Muscle of arm (tissue), 12 donors: ENCODE measurements around the gene OR51I1. TPM values are rescaled to one million over a fixed set of nuclear protein-coding genes. Genes with fewer than 3 reads are reported as not detected.

Experiments used
- polyA plus RNA-seq, 12 donors: library from polyadenylated mRNA; unstranded; fragments of 120-200 nt; gene quantifications; one replicate each; pipeline ENCODE4 v1.2.1, GENCODE V29; 2013; ENCODE audit not compliant: insufficient read length in 12 of 12

OR51I1 gene
- polyA plus RNA-seq, 12 donors: not detected

Other genes starting within 250 kb of the OR51I1 start
- gene OR51V1, start 240.8 kb downstream of the OR51I1 start, polyA plus RNA-seq: not detected
- gene HBB, start 214.4 kb downstream of the OR51I1 start, polyA plus RNA-seq: 1,000 to 10,000 TPM in 2 of 12 donors, 100 to 1,000 TPM in 9, not detected in 1; 100 to 1,375 (median 373) TPM
- gene HBD, start 207.0 kb downstream of the OR51I1 start, polyA plus RNA-seq: under 1 TPM in 7 of 12 donors, not detected in 5; 0.25 to 0.80 (median 0.38) TPM
- gene HBG1, start 191.7 kb downstream of the OR51I1 start, polyA plus RNA-seq: 1,000 to 10,000 TPM in 2 of 12 donors, 100 to 1,000 TPM in 3, 10 to 100 TPM in 2, 1 to 10 TPM in 4, not detected in 1; 4.2 to 8,722 (median 70.4) TPM
- gene HBG2, start 186.7 kb downstream of the OR51I1 start, polyA plus RNA-seq: over 10,000 TPM in 2 of 12 donors, 1,000 to 10,000 TPM in 9, 100 to 1,000 TPM in 1; 964 to 18,217 (median 4,493) TPM
- 10 to 100 TPM in 7 of 12 donors, 1 to 10 TPM in 4, not detected in 1; 1.4 to 85.4 (median 19.9) TPM for gene HBE1, start 171.6 kb downstream of the OR51I1 start, polyA plus RNA-seq
- gene OR51B4, start 139.6 kb downstream of the OR51I1 start, polyA plus RNA-seq: under 1 TPM in 1 of 12 donors, not detected in 11; 0.33 TPM
- not detected for gene OR51B2, start 117.2 kb downstream of the OR51I1 start, polyA plus RNA-seq
- gene OR51B5, start 98.0 kb downstream of the OR51I1 start, polyA plus RNA-seq: under 1 TPM in 6 of 12 donors, not detected in 6; 0.14 to 0.37 (median 0.19) TPM
- gene OR51B6, start 90.0 kb downstream of the OR51I1 start, polyA plus RNA-seq: not detected
- not detected for gene OR51M1, start 57.7 kb downstream of the OR51I1 start, polyA plus RNA-seq
- not detected for gene OR51Q1, start 19.4 kb downstream of the OR51I1 start, polyA plus RNA-seq
- gene OR51I2, start 7.8 kb upstream of the OR51I1 start, polyA plus RNA-seq: not detected
- gene OR52D1, start 47.2 kb upstream of the OR51I1 start, polyA plus RNA-seq: not detected
- gene UBQLN3, start 68.4 kb upstream of the OR51I1 start, polyA plus RNA-seq: not detected
- under 1 TPM in 10 of 12 donors, not detected in 2; 0.11 to 0.77 (median 0.17) TPM for gene UBQLNL, start 75.2 kb upstream of the OR51I1 start, polyA plus RNA-seq
- gene OR52H1, start 107.0 kb upstream of the OR51I1 start, polyA plus RNA-seq: under 1 TPM in 1 of 12 donors, not detected in 11; 0.29 TPM
- gene OR52B6, start 139.4 kb upstream of the OR51I1 start, polyA plus RNA-seq: under 1 TPM in 1 of 12 donors, not detected in 11; 0.17 TPM
- gene TRIM6, start 155.1 kb upstream of the OR51I1 start, polyA plus RNA-seq: 1 to 10 TPM in 8 of 12 donors, under 1 TPM in 2, not detected in 2; 0.93 to 3.6 (median 1.3) TPM
- gene TRIM34, start 183.5 kb upstream of the OR51I1 start, polyA plus RNA-seq: 1 to 10 TPM in 10 of 12 donors, not detected in 2; 2.9 to 9.6 (median 4.4) TPM
- gene TRIM5, start 243.6 kb upstream of the OR51I1 start, polyA plus RNA-seq: 10 to 100 TPM in 11 of 12 donors, not detected in 1; 10.8 to 23.6 (median 14.5) TPM
- gene TRIM22, start 248.3 kb upstream of the OR51I1 start, polyA plus RNA-seq: 10 to 100 TPM in 4 of 12 donors, 1 to 10 TPM in 7, not detected in 1; 4.5 to 17.5 (median 9.6) TPM